GM23338 (cell line): ENCODE data around the gene P2RX7. TPM values are rescaled to one million over a fixed set of nuclear protein-coding genes. Genes with fewer than 3 reads are reported as not detected.
A peak's percentile ranks its signal among the peaks of the same experiment; 100 is the strongest.

Experiments used
- ATAC-seq: fragments of 200-7000 bp; cut with Tn5 transposase; 3 replicates; pipeline ENCODE4 v1.9.1; 2020
- DNase-seq: peaks from one replicate; pipeline ENCODE4 v3.0.0-alpha.2; 2015; ENCODE audit warnings: low spot score
- H2AFZ ChIP-seq: fragments of 200-600 bp; sonication (generic); 2 replicates; pipeline ENCODE4 v1.8.0; 2016; ENCODE audit warnings: antibody characterized with exemption, mild to moderate bottlenecking, moderate library complexity
- H3F3A ChIP-seq: fragments of 200-600 bp; sonication (generic); replicated peaks from 2 replicates; pipeline ENCODE4 v1.8.0; 2017; ENCODE audit warnings: antibody characterized with exemption, mixed run types, low read depth
- H3K27ac ChIP-seq: fragments of 200-600 bp; sonication (generic); 2 replicates; pipeline ENCODE4 v1.6.1; 2016; ENCODE audit warnings: low read depth
- H3K27me3 ChIP-seq: fragments of 200-600 bp; sonication (generic); 2 replicates; pipeline ENCODE4 v1.8.0; 2016; ENCODE audit warnings: mild to moderate bottlenecking, mixed run types, moderate library complexity; ENCODE audit not compliant: insufficient read depth
- H3K36me3 ChIP-seq: fragments of 200-600 bp; sonication (generic); 2 replicates; pipeline ENCODE4 v1.8.0; 2016; ENCODE audit warnings: mild to moderate bottlenecking; ENCODE audit not compliant: insufficient read depth
- H3K4me1 ChIP-seq: fragments of 200-600 bp; sonication (generic); 2 replicates; pipeline ENCODE4 v1.8.0; 2016; ENCODE audit warnings: mild to moderate bottlenecking, moderate library complexity; ENCODE audit not compliant: insufficient read depth
- H3K4me2 ChIP-seq: fragments of 200-600 bp; sonication (generic); 2 replicates; pipeline ENCODE4 v1.7.1; 2017; ENCODE audit warnings: mixed run types
- H3K4me3 ChIP-seq: fragments of 200-600 bp; sonication (generic); 2 replicates; pipeline ENCODE4 v1.6.1; 2016; ENCODE audit warnings: mixed run types
- H3K79me2 ChIP-seq: fragments of 200-600 bp; sonication (generic); replicated peaks from 2 replicates; pipeline ENCODE4 v1.8.0; 2017; ENCODE audit warnings: mild to moderate bottlenecking; ENCODE audit not compliant: insufficient read depth
- H3K9me2 ChIP-seq: fragments of 200-600 bp; sonication (generic); 2 replicates; pipeline ENCODE4 v1.8.0; 2017; ENCODE audit not compliant: insufficient read depth
- H4K20me1 ChIP-seq: fragments of 200-600 bp; sonication (generic); replicated peaks from 2 replicates; pipeline ENCODE4 v1.8.0; 2017; ENCODE audit warnings: mild to moderate bottlenecking; ENCODE audit not compliant: insufficient read depth
- H3K27ac Mint-ChIP-seq: 2 replicates; pipeline ENCODE4 v1.8.0; 2020; ENCODE audit warnings: inconsistent platforms, mild to moderate bottlenecking, moderate library complexity, mixed read lengths
- H3K27me3 Mint-ChIP-seq: 3 replicates; pipeline ENCODE4 v1.8.0; 2022; ENCODE audit warnings: low read depth, mild to moderate bottlenecking, moderate library complexity, mixed read lengths, inconsistent platforms; ENCODE audit not compliant: insufficient read depth, poor library complexity
- H3K36me3 Mint-ChIP-seq: 3 replicates; pipeline ENCODE4 v1.8.0; 2021; ENCODE audit warnings: low read depth, mild to moderate bottlenecking, inconsistent platforms, moderate library complexity, mixed read lengths
- H3K4me1 Mint-ChIP-seq: 3 replicates; pipeline ENCODE4 v1.8.0; 2020; ENCODE audit warnings: mild to moderate bottlenecking, inconsistent platforms, mixed read lengths
- H3K4me3 Mint-ChIP-seq: 3 replicates; pipeline ENCODE4 v1.8.0; 2021; ENCODE audit warnings: moderate library complexity, mild to moderate bottlenecking, inconsistent platforms, mixed read lengths
- H3K9me3 Mint-ChIP-seq: 3 replicates; pipeline ENCODE4 v1.8.0; 2020; ENCODE audit warnings: moderate library complexity, mild to moderate bottlenecking, inconsistent platforms, mixed read lengths
- CREB1 ChIP-seq: fragments of 250-450 bp; sonication (Bioruptor Pico); IDR thresholded peaks from 2 replicates; pipeline ENCODE4 v1.5.0; 2020; ENCODE audit warnings: low read depth, mild to moderate bottlenecking, moderate library complexity
- CTCF ChIP-seq, 2 experiments: fragments of 200-600 bp in 1 of 2; sonication (generic) in 1 of 2; conservative IDR thresholded peaks; 2 replicates each; pipeline versions ENCODE4 v1.5.1 to v1.6.1; 2016 to 2017; ENCODE audit warnings: antibody characterized with exemption in 2 of 2, low read depth in 2 of 2, mild to moderate bottlenecking in 2 of 2, moderate library complexity in 1 of 2
- ETS1 ChIP-seq: IDR thresholded peaks from 2 replicates; pipeline ENCODE4 v1.6.1; 2016; ENCODE audit warnings: antibody characterized with exemption
- EZH2 ChIP-seq: fragments of 200-600 bp; sonication (generic); IDR thresholded peaks from one replicate; pipeline ENCODE4 v1.8.0; 2017; ENCODE audit warnings: antibody characterized with exemption, mild to moderate bottlenecking, low read depth; ENCODE audit not compliant: unreplicated experiment
- EZH2phosphoT487 ChIP-seq: fragments of 200-600 bp; sonication (generic); IDR thresholded peaks from one replicate; pipeline ENCODE4 v1.8.1; 2018; ENCODE audit warnings: antibody characterized with exemption; ENCODE audit not compliant: unreplicated experiment
- JUNB ChIP-seq: IDR thresholded peaks from one replicate; pipeline ENCODE4 v1.6.1; 2016; ENCODE audit warnings: antibody characterized with exemption; ENCODE audit not compliant: unreplicated experiment
- NANOG ChIP-seq: IDR thresholded peaks from 2 replicates; pipeline ENCODE4 v1.6.1; 2016; ENCODE audit warnings: antibody characterized with exemption, borderline replicate concordance
- POLR2AphosphoS5 ChIP-seq: IDR thresholded peaks from 2 replicates; pipeline ENCODE4 v1.6.1; 2016; ENCODE audit warnings: antibody characterized with exemption, low read depth
- REST ChIP-seq: IDR thresholded peaks from one replicate; pipeline ENCODE4 v1.6.1; 2018; ENCODE audit warnings: antibody characterized with exemption; ENCODE audit not compliant: unreplicated experiment
- STAT1 ChIP-seq: IDR thresholded peaks from one replicate; pipeline ENCODE4 v1.6.1; 2016; ENCODE audit warnings: antibody characterized with exemption; ENCODE audit not compliant: unreplicated experiment
- ZNF114 ChIP-seq: fragments of 250-450 bp; sonication (Bioruptor Pico); IDR thresholded peaks from 2 replicates; pipeline ENCODE4 v1.5.0; 2020; ENCODE audit warnings: mild to moderate bottlenecking, moderate library complexity
- ZNF331 ChIP-seq: fragments of 250-450 bp; sonication (Bioruptor Pico); IDR thresholded peaks from 2 replicates; pipeline ENCODE4 v1.5.0; 2020; ENCODE audit warnings: low read depth, mild to moderate bottlenecking, moderate library complexity
- ZNF462 ChIP-seq: fragments of 250-450 bp; sonication (Bioruptor Pico); IDR thresholded peaks from 2 replicates; pipeline ENCODE4 v1.5.0; 2020; ENCODE audit warnings: mild to moderate bottlenecking, moderate library complexity
- polyA plus RNA-seq: library from polyadenylated mRNA; unstranded; fragments of >200 nt; fragmentation: Nextera tagmentation; extraction: Ambion mirVana; gene quantifications from 2 replicates; pipeline ENCODE4 v1.2.1, GENCODE V29; 2016
- total RNA-seq: library from RNA; depleted of rRNA; stranded (reverse); fragments of >200 nt; shearing (Covaris generic); gene quantifications from 2 replicates; pipeline ENCODE4 v1.2.3, GENCODE V29; 2014

P2RX7 gene
- total and polyA plus RNA-seq, 2 experiments from 2014 or later, result 0.24 to 0.48 TPM

GRCh38 chr12:121145221-121145620 is 12.5 kb downstream of the P2RX7 start:
- no peak for ATAC-seq
- no peak overlapping the region for H3K4me3 Mint-ChIP-seq

More at GRCh38 chr12:121145221-121145620, 12.5 kb downstream of the P2RX7 start:
- Histone ChIP-seq H2AFZ (0 out of 2 replicates have a peak overlapping the region, but pooled peaks have one; percentile 32), H3K4me2 (no peak overlapping the region), H3K4me3 (no peak overlapping the region), H3K79me2 (no peaks in the 10 kb centered on the region), H3K27me3 (no peaks in the 10 kb centered on the region), H4K20me1 (no peaks in the 10 kb centered on the region), H3K27ac (no peak overlapping the region), H3K36me3 (no peaks in the 10 kb centered on the region), H3K4me1 (no peaks in the 10 kb centered on the region), H3K9me2 (no peaks in the 10 kb centered on the region), H3F3A (no peaks in the 10 kb centered on the region)
- Mint-ChIP-seq H3K27ac (no peak overlapping the region), H3K9me3 (peaks cover 4% of the 10 kb centered on the region; the same call in 1 of the 3 replicates), H3K4me1 (no peaks in the 10 kb centered on the region), H3K27me3 (peaks cover 9% of the 10 kb centered on the region), H3K36me3 (no peaks in the 10 kb centered on the region; the same call in 2 of the 3 replicates)
- no peak for TF ChIP-seq CREB1 (CRISPR knock-in tag)
- no peak for TF ChIP-seq EZH2
- TF ChIP-seq STAT1, result no peak
- TF ChIP-seq ZNF331 (CRISPR knock-in tag), result no peak
- no peak for TF ChIP-seq CTCF (conservative IDR thresholded peaks at IDR 0.05; ENCODE audit: low read depth in 2 of 2)
- no peak for TF ChIP-seq ETS1
- TF ChIP-seq JUNB, result no peak
- no peak for TF ChIP-seq ZNF462
- TF ChIP-seq NANOG, result no peak
- TF ChIP-seq ZNF114 (CRISPR knock-in tag), result no peak
- TF ChIP-seq POLR2AphosphoS5, result no peak
- TF ChIP-seq EZH2phosphoT487, result no peak
- TF ChIP-seq REST, result no peak
- no peak for DNase-seq
